Measurements from ENCODE around the gene SET. TPM values are rescaled to one million over a fixed set of nuclear protein-coding genes. Genes with fewer than 3 reads are reported as not detected.

SET gene
- total RNA-seq, 1 donor from 2014 or later: 846 TPM

GRCh38 chr9:128724744-128725211, 35.8 kb downstream of the SET start:
- no peak for FAIRE-seq
- peak; percentile 48 to 67 for DNase-seq (ENCODE audit: low spot score in 2 of 2)

- FAIRE-seq: no peak
- no peak for DNase-seq (ENCODE audit: low spot score in 2 of 2)
These were observed 38.7 kb downstream of the SET start for GRCh38 chr9:128727640-128728248.

DNA sequence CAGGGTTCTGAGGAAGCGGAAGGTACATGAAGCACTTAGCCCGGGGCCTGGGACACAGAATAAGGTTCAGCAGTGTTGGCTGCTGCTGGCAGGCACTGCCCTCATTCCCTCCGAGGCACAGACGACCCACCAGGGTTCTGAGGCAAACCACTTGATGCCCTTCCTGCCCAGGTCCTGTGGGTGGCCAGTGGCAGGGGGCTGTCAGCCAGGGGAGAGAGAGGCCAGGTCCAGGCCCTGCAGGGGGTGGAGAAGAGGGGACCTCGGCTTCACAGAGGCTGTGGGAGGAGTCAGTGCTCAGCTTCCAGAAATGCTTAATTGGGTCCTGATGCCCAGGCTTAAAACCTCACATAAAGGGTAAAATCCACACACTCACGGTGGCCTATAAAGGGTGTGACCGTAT, 39.3 kb downstream of the SET start:
- no peak for FAIRE-seq

GRCh38 chr9:128729302-128729701, 40.3 kb downstream of the SET start:
- DNase-seq (ENCODE audit: low spot score in 2 of 2): no peak
- no peak for FAIRE-seq

More for the DNA sequence above, 39.3 kb downstream of the SET start:
- no peak for DNase-seq (ENCODE audit: low spot score in 2 of 2)

- DNase-seq (ENCODE audit: low spot score in 2 of 2): no peak
- FAIRE-seq: no peak
These were observed 40.9 kb downstream of the SET start for GRCh38 chr9:128729766-128730517.

- no peak for FAIRE-seq
- DNase-seq (ENCODE audit: low spot score in 2 of 2): no peak
These were observed 42.1 kb downstream of the SET start for GRCh38 chr9:128731093-128731492.

DNA sequence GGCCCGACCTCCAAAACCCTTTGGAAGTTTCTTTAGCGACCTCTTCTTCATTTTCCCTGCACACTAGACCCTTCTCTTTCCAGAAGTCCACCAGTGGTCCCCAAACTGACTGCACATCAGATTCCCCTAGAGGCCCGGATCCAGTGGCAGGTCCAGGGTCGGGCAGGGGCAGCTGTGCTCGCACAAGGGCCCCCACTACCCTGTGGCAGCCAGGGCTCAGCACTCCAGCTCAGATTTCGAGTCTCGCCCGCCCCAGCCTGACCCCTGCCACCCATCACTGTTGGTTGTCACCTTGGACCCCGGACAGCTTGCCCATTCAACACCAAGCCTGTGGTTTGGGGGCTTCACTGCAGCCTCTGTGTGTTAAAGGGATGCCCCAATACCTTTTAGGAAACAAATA, 42.7 kb downstream of the SET start:
- DNase-seq (ENCODE audit: low spot score in 2 of 2) (no peak), FAIRE-seq (no peak)

GRCh38 chr9:128732576-128732975, 43.6 kb downstream of the SET start:
- FAIRE-seq: no peak
- DNase-seq (ENCODE audit: low spot score in 2 of 2): no peak

DNA sequence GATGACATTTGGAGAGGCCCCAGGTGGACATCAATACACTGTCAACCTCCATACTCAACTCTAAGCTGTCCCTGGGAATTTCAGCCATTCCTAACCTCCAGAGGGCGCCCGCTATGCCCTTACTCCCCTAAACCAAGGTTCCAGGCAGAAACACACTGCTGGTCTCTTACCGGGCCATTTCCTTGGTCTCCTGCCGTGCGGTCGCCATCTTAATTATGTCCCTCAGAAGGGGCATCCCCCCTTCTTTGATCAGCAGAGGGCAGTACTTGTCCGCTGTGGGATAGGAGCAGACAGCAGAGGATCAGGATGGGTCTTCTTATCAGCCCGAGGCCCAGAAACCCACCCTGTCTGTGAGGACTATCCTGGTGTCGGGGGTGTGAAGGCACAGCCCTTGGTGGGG, 44.2 kb downstream of the SET start:
- DNase-seq (ENCODE audit: low spot score in 2 of 2): peak in 1 of 2 donors; percentile 57
- no peak for FAIRE-seq

DNA sequence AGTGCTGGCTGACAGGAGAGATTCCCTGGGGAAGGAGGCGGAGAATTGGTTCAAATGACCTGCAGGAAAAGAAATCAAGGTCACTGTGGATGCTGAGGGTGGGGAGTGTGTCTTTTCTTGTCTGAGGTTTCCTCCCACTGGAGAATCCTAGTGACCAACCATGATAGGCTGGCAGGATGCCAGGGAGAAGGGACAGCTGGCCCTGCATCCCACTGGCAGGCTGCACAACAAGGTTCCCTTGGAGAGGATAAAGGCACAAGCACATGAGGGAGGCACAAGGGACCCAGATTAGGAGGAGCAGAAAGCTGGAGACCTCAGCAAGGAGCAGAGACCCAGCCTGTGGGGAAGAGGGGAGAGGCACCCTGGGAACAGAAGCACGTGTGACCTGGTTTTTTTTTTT, 46.4 kb downstream of the SET start:
- DNase-seq (ENCODE audit: low spot score in 2 of 2) (peak in 1 of 2 donors; percentile 60), FAIRE-seq (no peak)

GRCh38 chr9:128742401-128742800, 53.4 kb downstream of the SET start:
- no peak for FAIRE-seq

GRCh38 chr9:128743421-128743820, 54.4 kb downstream of the SET start:
- DNase-seq (ENCODE audit: low spot score in 2 of 2) (no peak), FAIRE-seq (no peak)

More at GRCh38 chr9:128742401-128742800, 53.4 kb downstream of the SET start:
- no peak for DNase-seq (ENCODE audit: low spot score in 2 of 2)

Small RNA genes within 50 kb of the gene (small RNA-seq; reads per million reads assigned to genes)
- not detected for gene RF00017
- not detected for gene RN7SL560P

Other genes with a start within 250 kb of the SET start
- 17.1 TPM for gene ODF2, start 233.2 kb upstream of the SET start, total RNA-seq
- gene GLE1, start 184.5 kb upstream of the SET start, total RNA-seq: 21.6 TPM
- 810 TPM for gene SPTAN1, start 136.6 kb upstream of the SET start, total RNA-seq
- 31.4 TPM for gene DYNC2I2, start 32.4 kb upstream of the SET start, total RNA-seq
- gene PKN3, start 13.3 kb downstream of the SET start, total RNA-seq: 0.41 TPM
- gene ZDHHC12, start 34.9 kb downstream of the SET start, total RNA-seq: 1.2 TPM
- 20.4 TPM for gene ZER1, start 82.7 kb downstream of the SET start, total RNA-seq
- 6.5 TPM for gene TBC1D13, start 98.0 kb downstream of the SET start, total RNA-seq
- 21.6 TPM for gene ENDOG, start 129.3 kb downstream of the SET start, total RNA-seq
- 10.2 TPM for gene SPOUT1, start 140.6 kb downstream of the SET start, total RNA-seq
- 9.8 TPM for gene KYAT1, start 192.7 kb downstream of the SET start, total RNA-seq
- gene LRRC8A, start 192.9 kb downstream of the SET start, total RNA-seq: 19.6 TPM
- 1.2 TPM for gene PHYHD1, start 231.8 kb downstream of the SET start, total RNA-seq

All from frontal cortex (tissue), 4 donors.